AG09309 (cell line): ENCODE data around the gene KCTD16.
A peak's percentile ranks its signal among the peaks of the same experiment; 100 is the strongest.

Experiments used
- DNase-seq: peaks from one replicate; pipeline ENCODE4 v3.0.0-alpha.2; 2010; ENCODE audit warnings: low read depth
- H3K4me3 ChIP-seq: 2 replicates; pipeline ENCODE4 v1.5.1; 2011; ENCODE audit warnings: mild to moderate bottlenecking, low read depth, low read length, moderate library complexity; ENCODE audit not compliant: control insufficient read depth
- CTCF ChIP-seq: IDR thresholded peaks from 2 replicates; pipeline ENCODE4 v1.5.1; 2011; ENCODE audit warnings: mild to moderate bottlenecking, low read depth, low read length, inconsistent platforms; ENCODE audit not compliant: insufficient read depth, control insufficient read depth; ENCODE audit errors: missing control alignments

Gene KCTD16

GRCh38 chr5:144219869-144220268 lies 49.2 kb downstream of the KCTD16 start:
- no peak for DNase-seq
- TF ChIP-seq CTCF = no peak
- no peak overlapping the region for H3K4me3 ChIP-seq

- no peak for TF ChIP-seq CTCF
- H3K4me3 ChIP-seq = no peak overlapping the region
- DNase-seq = no peak
Measured at GRCh38 chr5:144227363-144227999, 56.8 kb downstream of the KCTD16 start.

GRCh38 chr5:144230806-144231205 lies 60.1 kb downstream of the KCTD16 start:
- no peak overlapping the region for H3K4me3 ChIP-seq
- no peak for DNase-seq
- TF ChIP-seq CTCF = no peak

GRCh38 chr5:144232285-144232684 lies 61.6 kb downstream of the KCTD16 start:
- DNase-seq = no peak
- no peak for TF ChIP-seq CTCF
- H3K4me3 ChIP-seq = no peak overlapping the region

- H3K4me3 ChIP-seq = no peak overlapping the region
- DNase-seq = no peak
- no peak for TF ChIP-seq CTCF
Measured at GRCh38 chr5:144236499-144236898, 65.8 kb downstream of the KCTD16 start.

GRCh38 chr5:144237851-144238250 lies 67.2 kb downstream of the KCTD16 start:
- no peak for TF ChIP-seq CTCF
- H3K4me3 ChIP-seq = no peak overlapping the region
- DNase-seq = peak; percentile 28

- DNase-seq = no peak
- no peak for TF ChIP-seq CTCF
- no peak overlapping the region for H3K4me3 ChIP-seq
Measured at GRCh38 chr5:144247131-144247530, 76.5 kb downstream of the KCTD16 start.
